PFSK-1 (cell line): ENCODE measurements around the gene GAS6.

Experiments used
- POLR2AphosphoS5 ChIP-seq: IDR thresholded peaks from 2 replicates; pipeline ENCODE4 v1.6.1; 2012; ENCODE audit warnings: low read depth, mild to moderate bottlenecking, control low read depth, low read length, moderate library complexity
- SIN3A ChIP-seq: IDR thresholded peaks from 2 replicates; pipeline ENCODE4 v1.6.1; 2012; ENCODE audit warnings: mild to moderate bottlenecking, low read length, moderate library complexity, borderline replicate concordance; ENCODE audit not compliant: insufficient read depth
- TF ChIP-seq, protein P1 (sequence below), 2 experiments: IDR thresholded peaks; 2 replicates each; pipeline versions ENCODE4 v1.6.1 to v1.8.0; 2011 to 2012; ENCODE audit warnings: low read depth in 2 of 2, low read length in 2 of 2, control low read depth in 1 of 2, inconsistent platforms in 1 of 2, mild to moderate bottlenecking in 1 of 2, moderate library complexity in 1 of 2; ENCODE audit not compliant: insufficient read depth in 1 of 2

DNA sequence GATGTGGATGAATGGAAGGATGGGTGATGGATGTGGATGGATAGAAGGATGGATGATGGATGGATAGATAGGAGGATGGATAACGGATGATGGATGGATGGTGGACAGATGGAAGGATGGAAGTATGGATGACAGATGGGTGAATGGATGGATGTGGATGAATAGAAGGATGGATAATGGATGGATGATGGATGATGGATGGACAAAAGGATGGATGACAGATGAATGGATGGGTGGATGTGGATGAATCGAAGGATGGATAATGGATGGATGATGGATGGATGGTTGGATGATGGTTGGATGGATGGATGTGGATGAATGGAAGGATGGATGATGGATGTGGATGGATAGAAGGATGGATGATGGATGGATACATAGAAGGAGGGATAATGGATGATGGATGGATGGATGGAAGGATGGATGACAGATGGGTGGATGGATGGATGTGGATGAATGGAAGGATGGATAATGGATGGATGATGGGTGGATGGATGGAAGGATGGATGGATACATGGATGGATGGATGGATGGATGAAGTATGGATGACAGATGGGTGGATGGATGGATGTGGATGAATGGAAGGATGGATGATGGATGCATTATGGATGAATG lies 65.6 kb downstream of the GAS6 start:
- no peak for TF ChIP-seq POLR2AphosphoS5
- TF ChIP-seq SIN3A: no peak
- TF ChIP-seq, protein P1, sequence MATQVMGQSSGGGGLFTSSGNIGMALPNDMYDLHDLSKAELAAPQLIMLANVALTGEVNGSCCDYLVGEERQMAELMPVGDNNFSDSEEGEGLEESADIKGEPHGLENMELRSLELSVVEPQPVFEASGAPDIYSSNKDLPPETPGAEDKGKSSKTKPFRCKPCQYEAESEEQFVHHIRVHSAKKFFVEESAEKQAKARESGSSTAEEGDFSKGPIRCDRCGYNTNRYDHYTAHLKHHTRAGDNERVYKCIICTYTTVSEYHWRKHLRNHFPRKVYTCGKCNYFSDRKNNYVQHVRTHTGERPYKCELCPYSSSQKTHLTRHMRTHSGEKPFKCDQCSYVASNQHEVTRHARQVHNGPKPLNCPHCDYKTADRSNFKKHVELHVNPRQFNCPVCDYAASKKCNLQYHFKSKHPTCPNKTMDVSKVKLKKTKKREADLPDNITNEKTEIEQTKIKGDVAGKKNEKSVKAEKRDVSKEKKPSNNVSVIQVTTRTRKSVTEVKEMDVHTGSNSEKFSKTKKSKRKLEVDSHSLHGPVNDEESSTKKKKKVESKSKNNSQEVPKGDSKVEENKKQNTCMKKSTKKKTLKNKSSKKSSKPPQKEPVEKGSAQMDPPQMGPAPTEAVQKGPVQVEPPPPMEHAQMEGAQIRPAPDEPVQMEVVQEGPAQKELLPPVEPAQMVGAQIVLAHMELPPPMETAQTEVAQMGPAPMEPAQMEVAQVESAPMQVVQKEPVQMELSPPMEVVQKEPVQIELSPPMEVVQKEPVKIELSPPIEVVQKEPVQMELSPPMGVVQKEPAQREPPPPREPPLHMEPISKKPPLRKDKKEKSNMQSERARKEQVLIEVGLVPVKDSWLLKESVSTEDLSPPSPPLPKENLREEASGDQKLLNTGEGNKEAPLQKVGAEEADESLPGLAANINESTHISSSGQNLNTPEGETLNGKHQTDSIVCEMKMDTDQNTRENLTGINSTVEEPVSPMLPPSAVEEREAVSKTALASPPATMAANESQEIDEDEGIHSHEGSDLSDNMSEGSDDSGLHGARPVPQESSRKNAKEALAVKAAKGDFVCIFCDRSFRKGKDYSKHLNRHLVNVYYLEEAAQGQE (IDR thresholded peaks at IDR 0.05; ENCODE audit: insufficient read depth in 1 of 2, low read depth in 2 of 2, low read length in 2 of 2): no peak
